ENCODE data around the gene HERC6.

GRCh38 chr4:88418411-88418810, 39.8 kb downstream of the HERC6 start:
- no peak for TF ChIP-seq REST (IDR thresholded peaks at IDR 0.05; ENCODE audit: low read depth)
- no peak for TF ChIP-seq MAX (IDR thresholded peaks at IDR 0.05)
- no peak for TF ChIP-seq EP300 (IDR thresholded peaks at IDR 0.05; ENCODE audit: borderline replicate concordance)
- TF ChIP-seq RAD21 (IDR thresholded peaks at IDR 0.05; ENCODE audit: low read depth): no peak
- TF ChIP-seq NFIC (IDR thresholded peaks at IDR 0.05): no peak
